Pons (tissue), 1 donor: ENCODE measurements around the gene CPNE5.

Source experiments
- DNase-seq: peaks from one replicate; pipeline ENCODE4 v3.0.0-alpha.2; 2016; ENCODE audit warnings: low spot score

Gene CPNE5

DNA sequence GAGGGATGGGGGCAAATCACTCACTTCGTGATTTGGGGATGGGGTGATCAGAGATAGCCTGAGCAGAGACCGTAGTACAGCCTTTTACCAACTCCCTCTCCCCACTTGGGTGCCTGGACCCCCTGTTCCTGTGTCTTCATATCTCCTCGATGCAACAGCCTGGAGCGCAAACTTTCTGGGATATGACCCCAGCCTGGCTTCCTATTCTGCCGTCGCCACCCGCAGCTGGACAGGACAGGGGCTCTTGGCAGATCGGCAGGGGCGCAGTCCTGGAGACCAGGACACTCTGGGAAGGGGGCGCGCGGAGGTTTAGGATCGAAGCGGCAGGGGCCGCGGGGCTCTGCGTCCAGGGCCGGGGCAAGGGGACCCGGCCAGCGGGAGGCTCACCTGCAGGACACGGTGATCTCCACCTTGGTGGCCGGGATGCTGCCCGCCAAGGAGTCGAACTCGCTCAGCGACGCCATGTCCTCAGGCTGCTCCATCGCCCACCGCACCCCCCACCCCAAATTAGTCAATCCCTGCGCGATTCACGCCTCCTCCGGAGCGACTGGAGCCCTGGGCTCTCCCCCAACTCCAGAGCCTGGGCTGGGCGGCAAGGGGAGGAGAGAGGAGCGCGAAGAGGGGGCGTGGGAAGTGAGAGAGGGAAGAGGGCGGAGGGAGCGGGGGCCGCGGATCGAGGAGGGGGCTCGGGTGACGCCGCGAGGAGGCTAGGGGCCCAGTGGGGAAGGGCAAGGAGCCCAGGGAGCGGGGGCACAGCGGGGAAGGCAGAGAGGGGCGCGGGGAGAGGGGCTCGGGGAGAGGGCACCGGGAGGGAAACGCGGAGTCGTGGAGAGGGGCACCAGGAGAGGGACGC, at the start of gene CPNE5:
Gene CPNE5 (minus strand): TSS at position 549 of the 853 bp plus-strand sequence. CDS start 67 bp downstream, at position 482.
- no peak for DNase-seq

DNA sequence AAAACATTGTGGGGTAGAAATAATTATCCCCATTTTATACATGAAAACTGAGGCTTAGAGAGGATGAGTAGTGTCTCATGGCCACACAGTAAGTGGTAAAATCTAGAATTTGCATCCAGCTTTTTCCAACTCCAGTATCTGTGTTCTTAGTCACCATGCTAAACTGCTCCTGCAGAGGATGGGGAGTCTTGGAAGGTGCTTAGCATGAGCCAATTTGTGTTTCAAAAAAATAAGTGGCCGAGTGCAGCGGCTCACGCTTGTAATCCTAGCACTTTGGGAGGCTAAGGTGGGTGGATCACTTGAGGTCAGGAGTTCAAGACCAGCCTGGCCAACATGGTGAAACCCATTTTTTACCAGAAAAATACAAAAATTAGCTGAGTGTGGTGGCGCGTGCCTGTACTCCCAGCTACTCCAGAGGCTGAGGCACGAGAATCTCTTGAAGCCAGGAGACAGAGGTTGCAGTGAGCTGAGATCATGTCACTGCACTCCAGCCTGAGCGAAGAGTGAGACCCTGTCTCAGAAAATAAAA, 48.9 kb upstream of the CPNE5 start:
- DNase-seq, result no peak

DNA sequence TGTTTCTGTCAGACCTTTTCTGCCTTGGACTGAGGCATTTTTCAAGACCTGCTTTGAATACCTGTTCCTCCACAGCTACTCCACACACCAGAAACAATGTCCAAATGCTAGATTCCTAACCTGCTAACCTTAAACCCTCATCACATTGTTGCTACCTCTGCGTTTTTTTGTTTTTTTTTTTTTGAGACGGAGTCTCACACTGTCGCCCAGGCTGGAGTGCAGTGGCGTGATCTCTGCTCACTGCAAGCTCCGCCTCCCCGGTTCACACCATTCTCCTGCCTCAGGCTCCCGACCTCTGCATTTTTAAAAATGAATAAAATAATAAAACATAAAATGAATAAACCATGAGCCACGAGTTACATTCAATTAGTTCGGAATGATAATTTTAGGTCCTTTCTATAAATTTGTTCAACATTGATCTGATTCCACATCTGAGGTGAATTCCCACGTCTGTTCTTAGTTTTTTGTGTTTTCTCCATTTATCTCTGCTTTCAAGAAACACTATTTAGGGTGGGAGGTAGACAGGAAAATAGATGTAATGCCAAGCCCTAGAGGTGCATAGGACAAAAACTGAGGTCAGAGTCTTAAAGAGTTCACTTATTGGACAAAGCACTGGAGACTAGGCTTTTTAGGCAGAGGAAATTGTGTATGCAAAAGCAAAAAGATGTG, 47.8 kb upstream of the CPNE5 start:
- peak; percentile 6 for DNase-seq

DNA sequence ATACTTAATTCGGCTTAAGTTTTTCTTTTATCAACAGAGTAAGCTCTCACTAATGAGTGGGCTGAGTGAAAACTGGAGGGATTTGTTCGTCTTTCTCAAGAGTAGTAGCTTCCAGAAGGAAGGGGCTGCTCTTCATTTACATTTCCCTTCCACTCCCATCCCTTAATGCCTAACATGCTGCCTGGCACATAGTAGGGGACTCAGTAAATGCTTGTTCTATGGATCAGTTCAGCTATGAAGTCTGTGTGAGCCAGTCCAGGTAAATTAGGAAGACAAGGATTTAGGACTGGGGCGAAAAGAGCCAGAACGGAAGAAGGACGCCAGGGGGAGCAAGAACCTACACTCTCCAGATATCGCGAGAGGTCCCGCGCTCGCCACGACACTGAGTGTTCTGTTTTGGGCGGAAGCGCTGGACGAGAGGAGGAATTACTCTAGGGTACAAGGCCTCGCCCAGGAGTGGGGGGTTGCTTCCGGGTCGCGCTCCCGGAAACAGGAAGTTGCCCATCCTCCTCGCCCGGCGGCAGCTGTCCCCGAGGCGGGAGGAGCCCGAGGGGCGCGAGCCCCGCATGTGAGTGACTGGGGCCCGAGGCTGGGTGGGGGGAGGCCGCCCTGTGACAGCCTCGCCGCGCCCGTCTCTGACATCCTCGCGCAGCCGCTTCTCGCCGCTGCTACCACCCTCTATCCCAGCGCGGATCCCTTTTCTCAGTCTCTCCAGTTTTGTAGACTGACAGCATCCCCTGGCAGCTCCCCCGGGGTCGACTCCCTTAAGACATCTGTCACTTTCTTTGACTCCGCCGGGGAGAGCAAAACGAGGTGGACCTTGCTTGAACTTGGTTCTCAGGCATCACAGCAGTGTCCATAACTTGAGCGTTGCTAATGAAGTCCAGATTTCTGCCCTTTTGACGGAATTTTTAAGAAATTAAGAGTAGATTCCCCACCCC, 46.5 kb upstream of the CPNE5 start, which contains the start of gene C6orf89:
Gene C6orf89 (plus strand): TSS at position 492 of the 941 bp plus-strand sequence. CDS start 13,493 bp downstream, outside the sequence.
- DNase-seq, result peak; percentile 99

DNA sequence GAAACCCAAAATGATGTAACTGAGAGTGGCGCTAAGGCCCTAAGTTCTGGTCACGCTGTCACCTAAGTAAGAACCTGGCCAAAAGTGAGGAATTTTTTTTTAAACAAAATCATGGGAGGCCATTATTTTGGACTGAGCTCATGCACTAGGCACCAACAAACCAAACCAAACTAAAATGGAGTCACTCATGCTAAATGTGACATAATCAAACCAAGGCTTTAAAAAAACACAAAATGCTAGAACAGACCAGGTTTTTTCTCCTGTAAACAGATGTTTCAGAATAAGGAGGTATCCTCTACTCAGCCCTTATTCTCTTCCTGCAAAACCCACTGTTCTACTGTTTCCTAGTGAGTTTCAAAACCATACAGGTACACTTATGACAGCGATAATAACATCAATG, 45.4 kb upstream of the CPNE5 start:
- DNase-seq, result no peak

DNA sequence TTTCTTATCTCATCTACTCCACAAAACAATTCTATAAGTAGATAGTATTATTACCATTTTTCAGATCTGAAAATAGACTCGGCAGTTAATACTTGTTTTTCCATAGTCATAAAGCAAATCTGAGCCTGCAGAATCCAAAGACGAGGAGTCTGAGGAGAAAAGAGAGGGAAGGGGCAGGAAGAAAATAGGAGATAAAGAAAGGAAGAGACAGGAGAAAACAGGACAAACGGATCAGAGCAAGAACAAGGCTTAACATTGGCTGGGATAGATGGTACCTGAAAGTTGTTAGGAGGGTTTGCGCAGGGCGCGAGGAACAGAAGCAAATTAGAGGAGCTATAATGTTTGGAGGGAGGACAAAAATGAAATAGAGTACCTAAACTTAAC, 36.0 kb upstream of the CPNE5 start:
- no peak for DNase-seq

DNA sequence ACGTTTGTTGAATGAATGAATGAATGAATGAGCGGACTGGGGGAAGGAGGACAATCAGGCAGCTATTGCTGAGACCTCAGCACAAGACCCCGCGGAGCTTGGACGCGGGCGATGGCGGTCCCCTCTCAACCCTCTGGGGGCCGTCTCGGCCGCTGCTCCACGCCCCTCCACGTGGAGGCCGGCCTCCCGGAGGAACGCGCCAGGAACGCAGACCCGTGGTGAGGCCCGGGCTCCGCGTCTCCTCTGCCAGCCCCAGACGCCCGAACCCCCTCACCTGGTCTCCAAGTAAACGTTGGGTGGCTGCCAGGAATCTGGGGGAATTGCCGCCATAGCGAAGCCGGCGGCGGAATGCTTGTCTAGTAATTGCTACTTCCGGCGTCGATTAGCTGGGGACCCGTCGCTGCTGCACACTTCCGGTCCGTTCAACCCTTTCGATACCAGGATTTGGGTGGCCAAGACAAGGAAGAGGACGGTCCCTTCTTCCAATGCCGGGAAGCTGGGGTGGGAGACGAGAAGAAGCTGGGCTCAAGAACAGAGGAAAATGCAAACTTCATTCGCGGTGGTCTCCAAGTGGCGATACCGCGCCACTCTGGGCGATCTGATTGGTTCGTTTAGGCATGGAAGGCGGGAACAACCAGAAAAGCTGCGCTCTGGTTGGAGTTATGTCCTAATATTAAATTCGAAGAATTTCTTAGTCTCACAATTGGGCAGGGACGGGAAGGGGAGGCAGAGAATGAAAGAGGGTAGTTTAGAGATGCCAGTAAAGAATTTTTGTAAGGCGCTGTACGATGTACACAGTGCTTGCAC, 35.4 kb upstream of the CPNE5 start, which contains the start of gene PPIL1:
Gene PPIL1 (minus strand): TSS at position 361 of the 807 bp plus-strand sequence. CDS start 31 bp downstream, at position 330.
- peak; percentile 90 for DNase-seq

DNA sequence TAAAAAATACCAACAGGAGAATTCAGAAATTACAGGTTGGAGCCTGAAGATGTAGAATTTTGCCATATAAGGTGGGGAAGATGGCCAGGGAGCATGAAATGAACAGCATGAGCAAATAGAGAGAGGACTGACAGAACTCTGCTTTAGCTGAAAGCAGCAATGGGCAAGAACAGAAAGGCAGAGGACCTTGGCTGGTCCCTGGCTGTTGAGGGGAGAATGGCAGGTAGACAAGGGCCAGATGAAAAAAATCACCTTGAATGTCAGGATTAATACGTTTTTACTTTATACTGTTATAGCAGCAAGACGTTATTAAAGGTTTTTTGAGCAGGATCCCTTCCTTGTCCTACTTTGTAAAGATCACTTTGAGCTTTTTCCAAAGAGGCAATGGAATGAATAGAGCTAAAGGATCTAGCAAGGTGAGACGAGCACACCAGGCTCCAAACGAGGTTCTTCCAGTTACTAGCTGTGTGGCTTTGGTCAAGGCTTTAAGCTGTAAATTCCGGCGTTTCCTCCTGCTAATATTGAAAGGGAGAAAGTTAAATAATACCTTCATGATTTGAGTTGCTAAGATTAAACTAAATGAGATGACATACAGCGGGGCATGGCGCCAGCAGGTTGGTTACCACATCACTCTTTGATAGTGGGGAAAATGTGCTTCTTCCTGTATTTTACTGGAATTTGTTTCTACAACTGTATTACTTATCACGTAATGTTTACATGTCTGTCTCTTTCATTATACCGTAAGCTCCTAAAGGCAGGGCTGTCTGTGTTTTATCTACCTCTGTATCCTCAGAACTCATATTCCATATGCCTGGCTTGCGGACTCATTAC, 34.6 kb upstream of the CPNE5 start:
- DNase-seq, result no peak

DNA sequence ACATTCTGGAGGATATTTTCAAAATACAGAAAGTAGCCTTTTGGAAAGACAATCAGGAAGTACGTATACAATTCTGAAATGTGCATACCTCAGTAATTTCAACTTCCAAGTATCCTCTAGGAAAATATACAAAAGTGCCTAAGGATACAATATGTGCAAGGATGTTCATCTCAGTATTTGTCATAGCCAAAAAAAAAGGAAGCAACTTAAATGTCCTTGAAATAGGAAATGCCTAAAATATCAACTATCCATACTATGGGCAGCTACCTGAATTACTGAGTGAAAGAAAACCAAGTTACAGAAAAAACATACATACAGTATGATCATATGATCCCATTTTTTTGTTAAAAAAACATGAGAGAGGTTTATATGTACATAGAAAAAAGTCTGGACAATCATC, 33.9 kb upstream of the CPNE5 start:
- no peak for DNase-seq

DNA sequence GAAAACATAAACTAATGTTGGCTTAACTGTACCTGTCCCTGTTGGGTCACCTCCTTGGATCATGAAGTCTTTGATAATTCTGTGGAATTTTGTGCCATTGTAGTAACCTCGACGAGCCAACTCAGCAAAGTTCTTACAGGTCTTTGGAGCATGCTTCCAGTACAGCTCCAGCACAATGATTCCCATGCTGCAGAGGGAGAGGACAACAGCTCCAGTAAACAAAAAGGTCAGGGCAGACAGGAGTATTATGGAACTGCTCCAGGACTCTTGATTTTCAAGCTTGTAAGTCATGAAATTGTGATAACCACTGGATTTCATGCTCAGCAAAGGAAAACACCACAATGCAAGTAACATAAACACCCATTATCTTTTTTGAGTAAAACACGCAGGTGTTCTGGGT, 32.4 kb upstream of the CPNE5 start:
- DNase-seq, result no peak

DNA sequence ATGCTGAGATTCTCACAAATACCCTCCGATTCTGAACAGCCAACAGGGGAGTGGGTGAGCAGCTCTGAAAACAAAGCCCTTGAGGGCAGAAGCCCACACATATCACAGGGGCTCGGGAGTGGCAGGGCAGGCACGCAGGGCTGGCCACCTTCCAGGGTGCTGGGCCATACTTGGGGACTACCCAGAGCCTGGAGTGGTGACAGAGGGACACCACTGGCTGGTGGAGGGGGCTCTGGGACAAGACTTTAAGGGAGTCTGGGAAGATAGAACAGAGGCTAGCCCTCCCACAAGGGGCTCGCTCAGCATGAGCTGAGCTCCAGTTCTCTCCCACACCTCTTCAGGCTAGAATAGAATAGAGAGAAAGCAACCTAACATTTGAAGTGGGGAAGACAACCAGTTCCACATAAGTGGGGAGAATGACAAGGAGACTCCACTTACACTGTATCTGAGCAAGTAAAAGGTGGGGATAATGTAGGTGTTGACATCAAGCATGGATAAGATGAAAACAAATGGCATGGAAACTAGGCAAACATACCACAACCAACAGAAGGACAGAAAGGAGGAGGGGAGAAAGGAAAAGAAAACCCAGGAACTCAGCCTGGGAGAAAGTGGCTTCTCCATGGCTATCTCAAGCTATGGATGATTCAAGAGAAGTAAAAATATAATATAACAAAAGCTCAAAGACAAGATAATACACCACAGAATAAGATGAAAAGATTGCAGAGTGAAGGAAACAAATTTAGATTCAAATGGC, 28.4 kb upstream of the CPNE5 start:
- no peak for DNase-seq

DNA sequence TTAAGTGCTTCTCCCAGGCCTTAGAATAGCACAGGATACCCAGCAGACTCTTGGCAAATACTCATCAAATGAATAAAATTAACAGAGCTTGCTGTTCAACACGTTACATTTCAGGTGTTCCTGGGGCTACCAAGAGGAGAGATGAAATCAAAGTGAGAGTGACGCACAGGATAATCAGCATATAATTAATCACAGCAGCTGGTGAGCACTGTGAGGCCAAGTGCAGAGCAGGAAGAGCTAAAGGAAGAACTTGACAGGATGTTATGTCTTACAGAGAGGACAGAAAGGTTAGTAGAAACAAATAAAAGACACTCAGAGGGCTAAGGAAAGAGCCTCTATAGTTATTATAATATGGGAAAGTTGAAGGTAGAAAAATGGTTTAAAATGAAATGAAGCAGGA, 26.6 kb upstream of the CPNE5 start:
- no peak for DNase-seq

DNA sequence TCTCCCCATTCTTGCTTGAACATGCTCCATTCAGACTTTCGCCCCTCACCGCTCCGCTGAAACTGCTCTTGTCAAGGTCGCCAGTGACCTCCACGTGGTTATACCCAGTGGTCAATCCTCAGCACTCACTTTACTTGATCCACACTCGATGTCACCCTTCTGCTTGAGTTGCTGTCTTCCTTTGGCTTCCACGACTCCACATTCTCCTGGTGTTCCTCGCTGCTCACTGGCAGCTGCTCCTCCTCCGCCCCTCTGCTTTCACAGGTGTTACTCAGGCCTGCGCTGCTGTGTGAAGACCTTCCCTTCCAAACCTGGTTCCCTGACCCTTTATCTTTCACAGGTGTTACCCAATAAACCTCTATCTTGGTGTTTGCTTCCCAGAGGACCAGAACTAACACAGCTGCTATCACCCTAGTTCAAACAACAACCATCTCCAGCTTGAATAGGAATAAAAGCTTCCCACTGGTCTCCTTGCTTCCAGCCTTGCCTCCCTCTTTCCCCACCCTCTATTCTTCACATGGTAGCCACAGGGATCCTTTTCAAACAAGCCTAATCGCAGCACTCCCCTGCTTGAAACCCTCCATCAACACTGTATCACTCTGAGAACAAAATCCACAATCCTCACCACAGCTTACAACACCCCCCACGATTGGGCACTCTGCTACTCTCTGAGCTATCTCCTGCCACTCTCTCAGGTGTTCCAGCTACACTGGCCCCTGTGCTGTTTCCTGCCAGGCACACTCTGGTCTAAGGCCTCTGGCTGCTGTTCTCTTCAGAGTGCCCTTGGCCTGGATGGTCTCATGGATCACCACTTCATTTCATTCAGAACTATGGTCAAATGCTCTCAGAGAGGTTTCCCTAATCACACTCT, 24.7 kb upstream of the CPNE5 start:
- no peak for DNase-seq

DNA sequence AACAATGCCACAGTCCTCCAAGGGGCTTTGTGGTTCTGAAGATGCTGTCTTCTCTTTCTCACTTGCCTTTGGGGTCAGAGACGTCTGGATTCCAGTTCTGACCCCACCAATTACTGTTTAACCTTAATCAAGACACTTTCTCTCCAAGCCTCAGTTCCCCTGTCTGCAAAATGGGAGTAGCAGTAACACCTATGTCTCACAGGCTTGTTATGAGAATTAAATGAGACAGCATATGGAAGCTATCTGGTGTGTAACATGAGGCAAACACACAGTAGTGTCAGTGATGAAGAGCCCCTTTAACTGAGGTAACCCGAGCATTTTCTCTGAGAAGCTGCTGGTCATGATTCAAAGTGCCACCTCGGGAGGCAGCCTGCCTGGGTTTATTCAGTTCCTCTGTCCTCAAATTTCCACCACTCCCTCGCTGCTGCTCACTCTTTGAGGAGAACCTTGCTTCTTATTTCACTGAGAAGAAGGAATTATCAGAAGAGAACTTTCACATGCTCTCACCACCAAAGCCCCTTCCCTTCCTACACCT, 23.7 kb upstream of the CPNE5 start:
- DNase-seq, result no peak

DNA sequence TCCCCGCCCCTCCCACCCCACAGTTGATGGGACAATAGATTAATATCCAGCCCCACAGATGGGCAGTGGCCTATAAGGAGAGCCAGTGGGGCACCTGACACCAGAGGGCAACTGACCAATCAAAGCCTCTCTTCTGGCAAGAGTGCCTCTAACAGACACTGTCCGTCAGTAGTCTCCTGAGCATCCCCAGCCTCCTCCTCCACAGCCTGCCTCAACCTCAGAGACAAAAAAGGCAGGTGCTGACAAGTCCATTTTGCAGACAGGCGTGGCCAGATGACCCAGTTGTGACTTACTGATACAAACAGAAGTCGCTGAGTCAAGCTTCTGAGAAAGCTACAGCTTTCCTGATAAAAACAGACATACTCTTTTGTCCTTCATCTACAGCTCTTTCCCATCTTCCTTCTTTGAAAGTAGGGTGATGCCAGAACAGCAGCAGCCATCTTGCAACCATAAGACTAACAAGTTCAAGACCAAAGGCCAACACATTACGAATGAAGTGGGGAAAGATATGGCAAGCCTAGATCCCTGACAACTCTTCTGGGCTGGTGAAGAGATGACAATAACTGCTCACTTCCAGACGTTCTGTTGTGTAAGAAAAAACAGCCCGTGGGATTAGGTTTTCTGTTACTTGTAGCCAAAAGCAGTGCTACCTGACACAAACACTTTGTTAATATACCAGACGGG, 23.1 kb upstream of the CPNE5 start:
- DNase-seq, result no peak

DNA sequence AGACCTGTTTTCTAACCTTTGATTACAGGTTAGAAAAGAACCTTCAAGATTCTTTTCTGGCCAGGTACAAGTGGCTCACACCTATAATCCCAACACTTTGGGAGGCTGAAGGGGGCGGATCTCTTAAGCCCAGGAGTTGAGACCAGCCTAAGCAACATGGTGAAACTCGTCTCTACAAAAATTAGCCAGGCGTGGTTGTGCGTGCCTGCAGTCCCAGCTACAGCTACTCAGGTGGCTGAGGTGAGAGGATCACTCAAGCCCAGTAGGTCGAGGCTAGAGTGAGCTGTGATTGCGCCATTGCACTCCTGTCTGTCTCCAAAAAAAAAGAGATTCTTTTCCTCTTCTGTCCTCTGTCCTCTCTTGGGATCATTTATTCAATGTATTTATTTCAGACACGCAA, 20.9 kb upstream of the CPNE5 start:
- DNase-seq, result no peak

DNA sequence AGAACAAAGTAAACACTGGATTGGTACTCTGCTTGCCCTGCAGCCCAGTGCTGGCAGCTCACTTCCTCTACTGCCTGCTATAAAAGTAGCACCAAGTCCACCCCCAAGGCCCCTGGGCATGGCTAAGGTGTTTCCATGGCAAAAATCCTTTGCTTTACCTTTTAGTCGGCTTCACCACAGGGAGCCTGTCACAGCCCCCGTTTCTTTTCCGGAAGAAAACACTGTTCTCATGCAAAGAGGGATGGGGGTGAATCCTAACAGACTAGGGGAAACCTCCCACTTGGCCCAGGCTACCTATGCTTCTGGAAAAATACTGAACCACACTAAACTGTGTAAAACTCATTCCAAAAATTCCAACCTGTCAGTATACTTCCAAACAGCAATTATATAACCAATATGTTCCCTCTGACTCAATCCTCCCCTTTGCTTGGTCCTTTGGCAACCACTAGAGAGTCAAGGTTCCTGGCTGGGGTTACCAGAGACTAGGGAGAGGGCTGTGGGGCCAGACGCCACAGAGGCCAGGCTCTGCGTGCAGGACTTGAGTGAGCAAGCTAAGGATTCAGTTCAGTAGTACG, 19.2 kb upstream of the CPNE5 start:
- no peak for DNase-seq
